Loucy (cell line): Measurements from ENCODE around the gene AGBL4.

Experiments
- H2AFZ ChIP-seq: fragments of 200-600 bp; sonication (generic); 2 replicates; pipeline ENCODE4 v1.6.0; 2016; ENCODE audit warnings: antibody characterized with exemption, mild to moderate bottlenecking, low read length, moderate library complexity
- H3F3A ChIP-seq: fragments of 200-600 bp; 2 replicates; pipeline ENCODE4 v1.6.0; 2016; ENCODE audit warnings: antibody characterized with exemption, low read depth, mild to moderate bottlenecking
- H3K27me3 ChIP-seq: fragments of 200-600 bp; sonication (generic); 2 replicates; pipeline ENCODE4 v1.6.1; 2014; ENCODE audit warnings: low read length, mild to moderate bottlenecking; ENCODE audit not compliant: insufficient read depth, poor library complexity, severe bottlenecking
- H3K36me3 ChIP-seq: fragments of 200-600 bp; sonication (generic); 2 replicates; pipeline ENCODE4 v1.6.1; 2016; ENCODE audit warnings: low read length; ENCODE audit not compliant: insufficient read depth
- H3K4me1 ChIP-seq: fragments of 200-600 bp; sonication (generic); 2 replicates; pipeline ENCODE4 v1.5.1; 2014; ENCODE audit warnings: low read length, mild to moderate bottlenecking; ENCODE audit not compliant: insufficient read depth, poor library complexity, severe bottlenecking
- H3K4me2 ChIP-seq: fragments of 200-600 bp; sonication (generic); 2 replicates; pipeline ENCODE4 v1.6.0; 2014; ENCODE audit warnings: antibody characterized with exemption, low read length, low read depth, mild to moderate bottlenecking; ENCODE audit not compliant: poor library complexity, severe bottlenecking
- H3K4me3 ChIP-seq: fragments of 200-600 bp; sonication (generic); 2 replicates; pipeline ENCODE4 v1.5.1; 2014; ENCODE audit warnings: low read length, mild to moderate bottlenecking, mixed read lengths; ENCODE audit not compliant: poor library complexity, severe bottlenecking
- H3K79me2 ChIP-seq: fragments of 200-600 bp; sonication (generic); 2 replicates; pipeline ENCODE4 v1.6.1; 2014; ENCODE audit warnings: low read length; ENCODE audit not compliant: insufficient read depth
- H3K9ac ChIP-seq: fragments of 200-600 bp; sonication (generic); 2 replicates; pipeline ENCODE4 v1.6.0; 2014; ENCODE audit warnings: mild to moderate bottlenecking, low read depth, low read length, moderate library complexity; ENCODE audit not compliant: poor library complexity, severe bottlenecking
- H3K9me2 ChIP-seq: fragments of 200-600 bp; sonication (generic); replicated peaks from 2 replicates; pipeline ENCODE4 v1.6.1; 2016; ENCODE audit warnings: low read depth, low read length, mixed read lengths
- H3K9me3 ChIP-seq: fragments of 200-600 bp; sonication (generic); 2 replicates; pipeline ENCODE4 v1.6.1; 2014; ENCODE audit warnings: mild to moderate bottlenecking, antibody characterized with exemption, low read length, low read depth; ENCODE audit not compliant: insufficient read depth
- H4K20me1 ChIP-seq: fragments of 200-600 bp; sonication (generic); 2 replicates; pipeline ENCODE4 v1.6.0; 2014; ENCODE audit warnings: antibody characterized with exemption, low read length, mild to moderate bottlenecking; ENCODE audit not compliant: insufficient read depth, poor library complexity, severe bottlenecking
- EZH2phosphoT487 ChIP-seq: fragments of 200-600 bp; IDR thresholded peaks from 2 replicates; pipeline ENCODE4 v1.6.1; 2018; ENCODE audit warnings: antibody characterized with exemption, mild to moderate bottlenecking, moderate library complexity, borderline replicate concordance
- TF ChIP-seq, protein P1 (sequence below): fragments of 200-600 bp; sonication (generic); conservative IDR thresholded peaks from 2 replicates; pipeline ENCODE4 v1.5.1; 2014; ENCODE audit warnings: mild to moderate bottlenecking, antibody characterized with exemption, low read length

Gene AGBL4

DNA sequence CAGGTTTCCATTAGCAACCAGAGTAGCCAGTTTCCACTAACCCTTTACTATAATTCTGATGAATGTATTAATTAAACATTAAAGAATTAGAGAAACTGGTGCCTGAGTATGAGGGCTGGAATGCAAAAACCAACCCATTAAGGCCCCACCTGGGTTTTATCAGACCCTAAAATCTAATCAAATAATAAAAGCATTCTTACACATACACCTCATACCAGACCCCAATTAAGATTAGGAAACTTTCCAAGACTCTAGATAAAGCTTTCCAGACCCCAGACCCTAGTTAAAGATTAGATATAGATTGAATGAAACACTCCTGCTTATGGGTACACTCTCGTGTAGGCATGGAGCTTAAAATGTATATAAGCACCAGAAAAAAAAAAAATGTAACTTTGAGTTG, 665.7 kb downstream of the AGBL4 start:
- Histone ChIP-seq H3K27me3 (no peaks in the 10 kb centered on the region), H3K9ac (no peak overlapping the region), H3K4me3 (no peak overlapping the region), H4K20me1 (no peaks in the 10 kb centered on the region), H2AFZ (no peak overlapping the region), H3K4me2 (no peak overlapping the region), H3F3A (no peaks in the 10 kb centered on the region), H3K4me1 (no peaks in the 10 kb centered on the region), H3K9me2 (no peaks in the 10 kb centered on the region), H3K79me2 (no peaks in the 10 kb centered on the region), H3K36me3 (no peaks in the 10 kb centered on the region), H3K9me3 (no peaks in the 10 kb centered on the region)
- TF ChIP-seq, protein P1, sequence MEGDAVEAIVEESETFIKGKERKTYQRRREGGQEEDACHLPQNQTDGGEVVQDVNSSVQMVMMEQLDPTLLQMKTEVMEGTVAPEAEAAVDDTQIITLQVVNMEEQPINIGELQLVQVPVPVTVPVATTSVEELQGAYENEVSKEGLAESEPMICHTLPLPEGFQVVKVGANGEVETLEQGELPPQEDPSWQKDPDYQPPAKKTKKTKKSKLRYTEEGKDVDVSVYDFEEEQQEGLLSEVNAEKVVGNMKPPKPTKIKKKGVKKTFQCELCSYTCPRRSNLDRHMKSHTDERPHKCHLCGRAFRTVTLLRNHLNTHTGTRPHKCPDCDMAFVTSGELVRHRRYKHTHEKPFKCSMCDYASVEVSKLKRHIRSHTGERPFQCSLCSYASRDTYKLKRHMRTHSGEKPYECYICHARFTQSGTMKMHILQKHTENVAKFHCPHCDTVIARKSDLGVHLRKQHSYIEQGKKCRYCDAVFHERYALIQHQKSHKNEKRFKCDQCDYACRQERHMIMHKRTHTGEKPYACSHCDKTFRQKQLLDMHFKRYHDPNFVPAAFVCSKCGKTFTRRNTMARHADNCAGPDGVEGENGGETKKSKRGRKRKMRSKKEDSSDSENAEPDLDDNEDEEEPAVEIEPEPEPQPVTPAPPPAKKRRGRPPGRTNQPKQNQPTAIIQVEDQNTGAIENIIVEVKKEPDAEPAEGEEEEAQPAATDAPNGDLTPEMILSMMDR: no peak
- no peak for TF ChIP-seq EZH2phosphoT487

DNA sequence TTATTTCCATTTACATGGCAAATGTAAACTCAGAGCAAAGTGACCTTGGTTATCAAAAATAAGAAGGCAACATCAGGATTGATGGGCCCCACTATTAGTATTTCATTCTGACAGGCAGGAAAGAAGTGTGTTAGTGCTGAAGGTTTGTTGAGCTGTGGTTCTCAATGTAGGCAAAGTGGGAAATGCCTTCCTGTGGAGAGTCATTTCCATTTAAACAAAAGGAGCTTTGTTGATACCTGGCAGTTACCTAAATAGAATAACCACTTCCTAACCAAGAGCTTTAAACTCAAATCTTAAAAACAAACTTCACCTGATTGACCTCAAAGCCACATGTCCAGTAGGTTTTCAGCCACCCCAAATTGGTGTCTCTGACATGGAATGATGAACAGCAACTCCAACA, 667.2 kb downstream of the AGBL4 start:
- no peaks in the 10 kb centered on the region for H3F3A ChIP-seq
- H4K20me1 ChIP-seq: no peaks in the 10 kb centered on the region
- no peak overlapping the region for H3K9ac ChIP-seq
- H3K79me2 ChIP-seq: no peaks in the 10 kb centered on the region
- H2AFZ ChIP-seq: no peak overlapping the region
- no peaks in the 10 kb centered on the region for H3K4me1 ChIP-seq
- no peaks in the 10 kb centered on the region for H3K9me2 ChIP-seq
- TF ChIP-seq, protein P1: no peak
- TF ChIP-seq EZH2phosphoT487: no peak
- no peaks in the 10 kb centered on the region for H3K27me3 ChIP-seq
- no peak overlapping the region for H3K4me2 ChIP-seq
- no peak overlapping the region for H3K4me3 ChIP-seq
- no peaks in the 10 kb centered on the region for H3K36me3 ChIP-seq
- H3K9me3 ChIP-seq: no peaks in the 10 kb centered on the region

DNA sequence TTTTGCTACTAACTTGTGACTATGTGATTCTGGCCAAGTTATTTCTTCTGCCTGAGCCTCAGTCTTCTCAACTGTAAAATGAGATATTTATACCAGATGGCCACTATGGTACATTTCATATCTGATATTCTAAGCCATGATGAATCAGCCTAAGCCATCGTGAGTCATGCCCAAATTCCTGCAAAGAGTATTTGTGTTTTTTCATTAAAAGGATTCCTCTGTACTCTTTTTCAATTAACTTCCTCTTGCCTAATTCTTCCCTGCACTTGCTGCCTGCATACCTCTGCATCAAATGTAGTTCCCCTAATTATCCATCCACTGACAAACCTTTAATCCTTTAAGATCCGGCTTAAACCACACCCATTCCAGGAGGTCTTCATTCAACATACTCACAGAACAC, 672.0 kb downstream of the AGBL4 start:
- Histone ChIP-seq H3K4me3 (no peak overlapping the region), H3K79me2 (no peaks in the 10 kb centered on the region), H3F3A (no peaks in the 10 kb centered on the region), H3K4me1 (no peaks in the 10 kb centered on the region), H3K27me3 (no peaks in the 10 kb centered on the region), H3K9ac (no peak overlapping the region), H4K20me1 (no peaks in the 10 kb centered on the region), H3K9me2 (no peaks in the 10 kb centered on the region), H3K36me3 (no peaks in the 10 kb centered on the region), H2AFZ (no peak overlapping the region), H3K9me3 (no peaks in the 10 kb centered on the region), H3K4me2 (no peak overlapping the region)
- no peak for TF ChIP-seq EZH2phosphoT487
- TF ChIP-seq, protein P1: no peak
